Ascending aorta (tissue), 2 donors: ENCODE results near the gene ZNF697. TPM values are rescaled to one million over a fixed set of nuclear protein-coding genes. Genes with fewer than 3 reads are reported as not detected.
A peak's percentile ranks its signal among the peaks of the same experiment; 100 is the strongest.

ENCODE experiments used
- DNase-seq, 2 donors: peaks; one replicate each; pipeline ENCODE4 v3.0.0-alpha.2; 2019; ENCODE audit warnings: low spot score in 2 of 2
- H3K27ac ChIP-seq, 2 donors: fragments of 200-600 bp; sonication (generic); one replicate each; pipeline ENCODE4 v1.5.1; 2016 to 2017; ENCODE audit warnings: mild to moderate bottlenecking in 1 of 2
- H3K27me3 ChIP-seq: fragments of 200-600 bp; sonication (generic); one replicate; pipeline ENCODE4 v1.5.1; 2017
- H3K36me3 ChIP-seq, 2 donors: fragments of 200-600 bp; sonication (generic); one replicate each; pipeline ENCODE4 v1.5.1; 2016
- H3K4me1 ChIP-seq, 2 donors: fragments of 200-600 bp; sonication (generic); one replicate each; pipeline ENCODE4 v1.5.1; 2016 to 2017; ENCODE audit warnings: mild to moderate bottlenecking in 1 of 2
- H3K4me3 ChIP-seq, 2 donors: fragments of 200-600 bp; sonication (generic); one replicate each; pipeline ENCODE4 v1.5.1; 2016 to 2017; ENCODE audit warnings: mild to moderate bottlenecking in 1 of 2
- H3K9me3 ChIP-seq, 2 donors: fragments of 200-600 bp; sonication (generic); one replicate each; pipeline ENCODE4 v1.5.1; 2016
- CTCF ChIP-seq, 3 experiments: fragments of 200-600 bp in 2 of 3; fragments of 450-650 bp in 1 of 3; sonication (generic) in 2 of 3; IDR thresholded peaks; one replicate each; pipeline ENCODE4 v1.5.1; 2016 to 2019; ENCODE audit warnings: antibody characterized with exemption in 3 of 3, mild to moderate bottlenecking in 1 of 3, moderate library complexity in 1 of 3
- intact Hi-C: fragments of 100-400 bp; cut with DNase I; formaldehyde crosslinking; loops from one replicate; pipeline ENCODE4 v1.15.1; 2023
- total RNA-seq: library from RNA; depleted of rRNA; stranded (reverse); fragments of >200 nt; gene quantifications from one replicate; pipeline ENCODE4 v1.1.0, GENCODE V29; 2016

ZNF697 gene
- total RNA-seq, 1 donor from 2014 or later: 0.11 TPM

DNA sequence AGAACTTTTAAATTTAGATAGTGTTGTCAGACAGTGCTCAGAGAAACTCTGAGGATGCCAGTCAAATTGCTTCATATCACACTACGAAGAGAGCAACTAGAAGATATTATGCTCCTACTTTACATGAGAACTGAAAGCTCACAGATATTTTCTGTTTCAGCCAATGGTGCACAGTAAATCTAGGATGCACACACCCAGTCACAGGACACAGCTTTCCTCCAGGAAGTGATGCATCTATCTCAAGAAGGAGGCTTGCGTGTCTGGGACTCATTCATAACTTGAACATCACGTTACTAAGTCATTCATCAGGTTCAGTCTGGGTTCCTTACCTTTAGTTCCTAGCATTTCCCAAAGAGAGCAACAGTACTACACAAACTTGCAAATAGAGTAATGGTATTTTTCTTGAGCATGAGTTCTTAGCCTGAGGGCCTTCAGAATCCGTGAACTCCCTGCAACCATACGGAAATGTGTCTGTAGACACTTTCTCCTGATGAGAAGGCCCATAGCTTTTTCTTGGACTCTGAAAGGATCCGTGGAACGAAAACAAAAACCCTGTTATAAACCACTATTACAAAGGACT lies 12.2 kb downstream of the ZNF697 start:
- Histone ChIP-seq H3K9me3 (no peaks in the 10 kb centered on the region), H3K4me1 (peaks cover 13% of the 10 kb centered on the region in 2 donors), H3K4me3 (no peak overlapping the region), H3K27ac (no peak overlapping the region), H3K36me3 (no peaks in the 10 kb centered on the region), H3K27me3 (no peaks in the 10 kb centered on the region)
- no peak for DNase-seq
- intact Hi-C loops: no loop called here
- no peak for TF ChIP-seq CTCF (IDR thresholded peaks at IDR 0.05)

- no peaks in the 10 kb centered on the region for H3K27me3 ChIP-seq
- H3K36me3 ChIP-seq: no peaks in the 10 kb centered on the region
- intact Hi-C loops: loop anchor here (5.0 kb wide), 1 partner anchor 78 kb away; the partner anchor contains the start of gene PHGDH
- peaks cover 13% of the 10 kb centered on the region in 2 donors for H3K4me1 ChIP-seq
- DNase-seq: no peak
- no peak for TF ChIP-seq CTCF (IDR thresholded peaks at IDR 0.05)
- H3K9me3 ChIP-seq: no peaks in the 10 kb centered on the region
- no peak overlapping the region for H3K27ac ChIP-seq
- no peak overlapping the region for H3K4me3 ChIP-seq
Observed at GRCh38 chr1:119634016-119634415, 14.1 kb downstream of the ZNF697 start.

- intact Hi-C loops: loop anchor here (5.0 kb wide), 1 partner anchor 79 kb away; the partner anchor contains the start of gene PHGDH
Observed at GRCh38 chr1:119633575-119633974, 14.5 kb downstream of the ZNF697 start.

DNA sequence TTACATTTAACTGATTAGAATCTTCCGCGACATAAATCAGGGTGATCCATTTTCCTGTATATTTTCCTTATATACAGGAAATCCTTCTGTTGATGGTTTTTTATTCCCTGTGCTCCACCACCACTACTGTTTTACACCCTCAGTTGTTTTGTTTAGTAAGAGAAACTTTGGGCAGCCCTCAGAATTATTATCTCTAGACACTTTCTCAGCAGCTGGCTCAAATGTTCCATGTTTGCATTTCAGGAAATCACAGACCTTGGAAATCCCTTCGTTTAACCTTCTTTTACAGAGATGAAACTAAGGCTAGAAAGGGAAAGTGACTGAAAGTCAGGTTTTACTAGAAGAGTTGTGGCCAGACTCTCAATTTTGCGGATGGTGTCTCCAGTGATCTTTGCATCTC lies 15.2 kb downstream of the ZNF697 start:
- Histone ChIP-seq H3K27me3 (no peaks in the 10 kb centered on the region), H3K36me3 (no peaks in the 10 kb centered on the region), H3K4me3 (no peak overlapping the region), H3K4me1 (peaks cover 13 to 16% of the 10 kb centered on the region in 2 donors), H3K27ac (peak overlapping the region; percentile 63 to 84), H3K9me3 (no peaks in the 10 kb centered on the region)
- intact Hi-C loops: loop anchor here (5.0 kb wide), 1 partner anchor 79 kb away; the partner anchor contains the start of gene PHGDH
- no peak for DNase-seq
- no peak for TF ChIP-seq CTCF (IDR thresholded peaks at IDR 0.05)

More at GRCh38 chr1:119633575-119633974, 14.5 kb downstream of the ZNF697 start:
- no peak for DNase-seq
- H3K4me1 ChIP-seq: peaks cover 13% of the 10 kb centered on the region in 2 donors
- H3K27ac ChIP-seq: no peak overlapping the region
- H3K36me3 ChIP-seq: no peaks in the 10 kb centered on the region
- TF ChIP-seq CTCF (IDR thresholded peaks at IDR 0.05): no peak
- H3K9me3 ChIP-seq: no peaks in the 10 kb centered on the region
- H3K27me3 ChIP-seq: no peaks in the 10 kb centered on the region
- no peak overlapping the region for H3K4me3 ChIP-seq

DNA sequence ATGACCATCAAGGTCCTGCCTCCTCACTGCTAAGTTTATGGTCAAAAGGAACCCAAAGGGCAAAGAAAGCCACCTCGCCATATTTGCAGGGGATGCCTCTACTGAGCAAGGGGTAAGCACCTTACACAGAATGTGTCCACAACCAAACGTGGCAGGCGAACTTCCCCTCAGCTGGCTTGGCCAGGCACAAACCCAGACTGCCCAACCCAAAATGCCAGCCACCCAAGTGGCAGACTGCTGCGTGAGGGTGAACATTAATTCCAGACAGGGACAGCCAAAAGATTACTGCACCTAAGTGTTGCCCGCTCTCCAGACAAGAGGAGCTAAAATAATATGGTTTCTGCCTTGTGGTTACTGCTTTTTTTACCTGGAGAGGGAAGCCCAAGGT lies 16.0 kb downstream of the ZNF697 start:
- Histone ChIP-seq H3K36me3 (no peaks in the 10 kb centered on the region), H3K4me1 (peaks cover 13 to 20% of the 10 kb centered on the region in 2 donors), H3K27me3 (no peaks in the 10 kb centered on the region), H3K4me3 (peak overlapping the region in 1 of 2 donors; percentile 65), H3K9me3 (no peaks in the 10 kb centered on the region), H3K27ac (peak overlapping the region; percentile 63 to 84)
- no peak for TF ChIP-seq CTCF (IDR thresholded peaks at IDR 0.05)
- intact Hi-C loops: loop anchor here (5.0 kb wide), 1 partner anchor 80 kb away; the partner anchor contains the start of gene PHGDH
- no peak for DNase-seq
